GM13976 (cell line): ENCODE data around the gene KRTAP2-1.
"Not testable (repeated sequence)": the region's sequence is repeated elsewhere in the genome, so short reads cannot be mapped to it uniquely, and the experiment has no call there.

Experiments used
- DNase-seq: peaks from one replicate; pipeline ENCODE4 v3.0.0; 2012; ENCODE audit warnings: low spot score
- in situ Hi-C: fragments of 300-500 bp; cut with MboI; formaldehyde crosslinking; loops from one replicate; pipeline ENCODE4 v1.12.0; 2022; ENCODE audit warnings: low sequenced_read_pairs, mixed read lengths, inconsistent platforms; ENCODE audit not compliant: unreplicated experiment
- TF ChIP-seq, protein P1 (sequence below): IDR thresholded peaks from 2 replicates; pipeline ENCODE4 v1.5.1; 2012; ENCODE audit warnings: borderline replicate concordance, mild to moderate bottlenecking; ENCODE audit not compliant: insufficient read depth; ENCODE audit errors: extremely low read depth, missing control alignments, control extremely low read depth

The KRTAP2-1 gene

DNA sequence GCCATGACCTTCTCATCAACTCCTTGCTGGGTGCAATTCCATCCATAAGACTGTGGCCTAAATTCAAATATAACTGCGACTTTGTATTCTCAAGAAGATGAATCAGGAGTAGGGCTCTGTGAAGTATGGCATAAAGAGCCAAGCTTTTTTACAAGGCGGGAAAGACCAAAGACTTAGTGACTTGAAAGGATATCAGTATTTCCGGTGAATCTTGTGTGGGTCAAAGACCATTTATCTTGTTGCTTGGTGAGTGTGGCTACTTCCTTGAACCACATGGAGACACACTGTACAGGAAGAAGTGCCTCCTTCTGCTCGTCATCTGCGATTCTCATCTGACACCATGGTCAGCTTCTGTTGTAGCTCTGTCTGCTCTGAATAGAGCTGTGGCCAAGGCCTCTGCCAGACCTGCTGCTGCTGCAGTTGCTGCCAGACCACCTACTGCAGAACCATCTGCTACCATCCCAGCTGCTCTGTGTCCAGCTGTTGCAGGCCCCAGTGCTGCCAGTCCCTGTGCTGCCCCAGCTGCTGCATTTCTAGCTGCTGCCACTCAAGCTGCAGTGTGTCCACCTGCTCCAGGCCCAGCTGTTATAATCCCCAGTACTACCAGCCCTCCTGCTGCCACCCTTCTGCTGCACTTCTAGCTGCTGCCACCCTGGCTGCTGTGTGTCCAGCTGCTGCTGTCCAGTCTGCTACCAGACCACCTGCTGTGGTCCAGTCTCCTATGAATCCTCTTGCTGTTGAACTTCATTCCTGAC, 24.7 kb upstream of the KRTAP2-1 start:
- no peak for DNase-seq
- in situ Hi-C loops, result no loop called here
- TF ChIP-seq, protein P1, sequence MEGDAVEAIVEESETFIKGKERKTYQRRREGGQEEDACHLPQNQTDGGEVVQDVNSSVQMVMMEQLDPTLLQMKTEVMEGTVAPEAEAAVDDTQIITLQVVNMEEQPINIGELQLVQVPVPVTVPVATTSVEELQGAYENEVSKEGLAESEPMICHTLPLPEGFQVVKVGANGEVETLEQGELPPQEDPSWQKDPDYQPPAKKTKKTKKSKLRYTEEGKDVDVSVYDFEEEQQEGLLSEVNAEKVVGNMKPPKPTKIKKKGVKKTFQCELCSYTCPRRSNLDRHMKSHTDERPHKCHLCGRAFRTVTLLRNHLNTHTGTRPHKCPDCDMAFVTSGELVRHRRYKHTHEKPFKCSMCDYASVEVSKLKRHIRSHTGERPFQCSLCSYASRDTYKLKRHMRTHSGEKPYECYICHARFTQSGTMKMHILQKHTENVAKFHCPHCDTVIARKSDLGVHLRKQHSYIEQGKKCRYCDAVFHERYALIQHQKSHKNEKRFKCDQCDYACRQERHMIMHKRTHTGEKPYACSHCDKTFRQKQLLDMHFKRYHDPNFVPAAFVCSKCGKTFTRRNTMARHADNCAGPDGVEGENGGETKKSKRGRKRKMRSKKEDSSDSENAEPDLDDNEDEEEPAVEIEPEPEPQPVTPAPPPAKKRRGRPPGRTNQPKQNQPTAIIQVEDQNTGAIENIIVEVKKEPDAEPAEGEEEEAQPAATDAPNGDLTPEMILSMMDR, result no peak

DNA sequence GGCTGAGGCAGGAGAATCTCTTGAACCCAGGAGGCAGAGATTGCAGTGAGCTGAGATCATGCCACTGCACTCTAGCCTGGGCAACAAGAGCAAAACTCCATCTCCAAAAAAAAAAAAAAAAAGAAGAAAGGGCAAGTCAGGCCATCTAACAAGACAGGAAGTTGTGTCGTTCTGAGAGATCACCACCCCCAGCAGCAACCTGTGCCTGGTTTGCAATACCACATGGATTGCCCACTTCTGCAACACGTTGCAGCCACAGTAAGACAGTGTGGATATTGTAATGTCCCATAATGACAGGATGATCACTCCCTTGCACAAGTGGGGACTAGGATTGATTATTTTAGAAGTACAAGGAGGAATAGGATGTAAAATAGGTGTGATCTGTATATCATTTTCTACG, 21.9 kb upstream of the KRTAP2-1 start:
- TF ChIP-seq, protein P1, result no peak
- no peak for DNase-seq
- in situ Hi-C loops, result no loop called here

DNA sequence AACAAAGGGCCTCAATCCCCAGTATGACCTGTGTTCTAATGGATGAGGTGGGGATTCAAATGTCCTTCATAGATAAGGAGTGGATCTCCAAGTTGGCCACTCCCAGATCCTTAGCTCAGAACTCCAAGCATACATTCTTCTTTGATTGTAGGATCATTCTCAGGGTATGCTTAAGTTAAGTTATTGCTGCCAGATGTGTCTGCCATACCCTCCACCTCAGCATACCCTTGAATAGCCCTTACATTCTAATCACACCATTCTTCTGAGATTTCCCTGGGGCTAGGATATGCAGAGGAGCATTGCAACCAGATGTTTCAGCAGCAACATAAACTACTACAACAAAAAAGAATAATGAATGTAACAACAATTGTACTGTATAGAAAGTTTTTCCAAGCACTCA, 20.2 kb upstream of the KRTAP2-1 start:
- TF ChIP-seq, protein P1, result no peak
- DNase-seq, result no peak
- in situ Hi-C loops, result no loop called here

DNA sequence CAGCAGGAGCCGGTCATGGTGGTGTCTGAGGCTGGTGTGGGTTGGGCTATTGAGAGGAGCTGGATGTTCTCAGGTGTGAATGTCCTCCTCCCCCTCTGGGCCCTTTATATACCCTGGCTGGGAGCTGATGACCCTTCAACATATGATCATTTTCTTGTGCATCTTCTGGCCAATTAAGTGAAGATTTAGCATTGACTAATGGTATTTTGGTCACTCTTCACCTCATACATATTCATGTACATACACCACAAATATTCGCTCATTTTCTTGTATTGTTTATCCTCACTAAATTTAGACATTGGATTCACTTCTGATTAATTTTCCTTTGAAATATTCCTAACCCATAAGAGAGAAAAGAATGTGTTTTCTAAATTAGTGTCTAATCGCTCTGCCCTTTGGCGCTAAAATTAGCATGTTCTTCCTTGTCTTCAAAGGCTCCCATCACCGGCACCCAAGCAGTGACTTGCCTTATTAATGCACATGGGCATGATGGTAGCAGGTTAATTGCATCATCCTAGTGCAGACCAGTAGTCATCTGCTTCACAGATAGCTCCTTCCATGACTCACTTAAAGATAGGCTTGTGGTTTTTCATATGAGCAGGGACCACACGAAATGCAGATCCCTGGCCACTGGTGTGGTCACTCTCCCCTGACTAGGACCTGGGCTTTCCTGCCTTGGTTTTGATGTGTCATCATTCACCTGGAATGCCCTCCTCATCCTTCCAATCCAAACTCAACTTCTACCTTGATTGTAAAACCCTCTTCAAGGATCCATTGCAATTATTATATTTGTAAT, 18.9 kb upstream of the KRTAP2-1 start, which contains the start of gene KRTAP2-4:
Gene KRTAP2-4, minus strand, starts transcription at position 51 of the 796 bp plus-strand sequence. Its CDS starts 34 bp downstream, at position 17.
- in situ Hi-C loops, result no loop called here
- TF ChIP-seq, protein P1, result no peak
- DNase-seq, result no peak

DNA sequence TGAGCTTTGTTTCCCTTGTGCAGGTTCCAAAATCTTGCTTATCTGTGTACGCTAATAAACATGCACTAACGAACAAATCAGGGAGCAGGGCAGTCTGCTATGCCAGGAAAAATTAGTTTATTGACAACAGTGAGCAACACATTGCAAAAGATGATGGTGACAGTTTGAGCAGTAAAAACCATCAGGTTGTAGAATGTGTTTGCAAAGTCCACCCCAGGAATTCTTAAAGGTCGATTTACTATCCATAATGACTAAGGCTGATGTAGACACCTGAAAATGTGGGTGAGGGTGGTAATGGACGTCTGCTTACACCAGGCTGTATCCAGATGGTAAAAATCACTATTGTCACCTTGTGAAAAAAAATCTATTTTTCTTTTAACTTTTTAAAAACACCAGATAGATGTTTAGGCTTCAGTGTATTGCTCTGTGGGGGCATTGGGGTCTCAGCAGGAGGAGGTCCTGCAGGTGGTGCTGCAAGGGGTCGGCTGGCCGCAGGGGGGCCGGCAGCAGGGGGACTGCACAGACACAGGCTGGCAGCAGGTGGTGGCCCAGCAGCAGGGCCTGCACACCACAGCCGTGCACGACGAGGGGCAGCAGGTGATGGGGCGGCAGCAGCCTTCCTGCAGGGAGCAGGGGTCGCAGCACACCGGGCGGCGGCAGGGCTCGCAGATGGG, 18.0 kb upstream of the KRTAP2-1 start:
- in situ Hi-C loops, DNase-seq: not testable (repeated sequence)

DNA sequence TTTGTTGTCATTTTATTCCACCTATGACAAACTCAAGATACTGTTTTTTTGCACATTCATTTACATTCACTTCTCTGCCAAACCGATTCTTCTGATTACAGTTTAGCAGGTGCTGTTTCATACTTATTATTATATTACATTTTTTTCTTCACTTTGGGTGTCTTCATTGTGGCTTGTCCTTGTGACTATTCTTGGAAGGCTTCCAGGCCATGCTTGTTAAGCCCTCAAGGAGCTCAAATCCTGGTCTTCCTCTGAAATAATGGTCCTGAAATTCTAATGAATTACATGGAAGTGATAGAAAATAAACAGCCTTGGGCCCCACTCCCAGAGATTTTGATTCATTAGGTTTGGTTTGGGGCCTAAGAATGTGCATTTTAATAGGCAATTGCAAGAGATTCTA, 17.2 kb upstream of the KRTAP2-1 start:
- in situ Hi-C loops, result no loop called here
- DNase-seq, result no peak
- TF ChIP-seq, protein P1, result no peak
